Measurements from ENCODE around the gene EDAR.

EDAR gene

DNA sequence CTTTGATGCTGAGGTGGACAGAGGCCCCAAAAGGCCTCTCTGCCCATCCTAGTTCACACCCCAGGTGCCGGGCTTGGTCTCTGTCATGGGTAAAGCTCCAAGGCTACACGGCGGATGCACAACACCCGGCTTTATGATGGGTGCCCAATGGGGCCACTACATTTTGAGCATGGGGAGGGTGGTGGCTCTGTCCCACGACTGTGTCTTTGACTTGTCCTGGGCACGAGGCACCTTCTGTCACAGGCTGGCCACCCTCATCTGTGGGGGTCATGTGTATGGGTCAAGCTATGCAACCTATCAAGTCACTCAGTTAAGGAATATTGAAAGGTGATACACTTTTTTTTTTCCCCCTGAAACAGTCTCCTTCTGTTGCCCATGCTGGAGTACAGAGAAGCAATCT, 63.7 kb downstream of the EDAR start:
- CTCF ChIA-PET: no interaction called here
- no peaks in the 10 kb centered on the region for H3K9me3 ChIP-seq (ENCODE audit: control extremely low read depth in 1 of 5, control insufficient read depth in 4 of 5, insufficient read depth in 2 of 5, low read depth in 1 of 5, low read length in 4 of 5)
- no peak for DNase-seq
- no peak overlapping the region for H3K4me3 ChIP-seq (ENCODE audit: control insufficient read depth in 1 of 7, extremely low read depth in 1 of 7, insufficient read depth in 4 of 7, low read depth in 2 of 7, low read length in 6 of 7)
- H3K27me3 ChIP-seq (replicated peaks in 2 of 5; ENCODE audit: control insufficient read depth in 4 of 5, insufficient read depth in 5 of 5, low read length in 4 of 5): peaks cover 0 to 3% (median 0%) of the 10 kb centered on the region in 5 experiments
- H3K36me3 ChIP-seq (ENCODE audit: control insufficient read depth in 4 of 4, insufficient read depth in 4 of 4, low read length in 3 of 4): no peaks in the 10 kb centered on the region
- no peaks in the 10 kb centered on the region for H3K4me1 ChIP-seq (ENCODE audit: control extremely low read depth in 1 of 4, control insufficient read depth in 4 of 4, insufficient read depth in 4 of 4, low read length in 3 of 4)
- WGBS (ENCODE audit: insufficient coverage): 94% methylated on average over 6 of the region's 6 CpGs
- POLR2A ChIA-PET: no interaction called here
- no peak overlapping the region for H3K27ac ChIP-seq (ENCODE audit: insufficient read depth in 1 of 2, low read depth in 1 of 2, low read length in 2 of 2, poor library complexity in 1 of 2, severe bottlenecking in 2 of 2)

- ChIA-PET CTCF (no interaction called here), POLR2A (no interaction called here)
- no peaks in the 10 kb centered on the region for H3K36me3 ChIP-seq (ENCODE audit: control insufficient read depth in 4 of 4, insufficient read depth in 4 of 4, low read length in 3 of 4)
- H3K9me3 ChIP-seq (ENCODE audit: control extremely low read depth in 1 of 5, control insufficient read depth in 4 of 5, insufficient read depth in 2 of 5, low read depth in 1 of 5, low read length in 4 of 5): no peaks in the 10 kb centered on the region
- no peak for DNase-seq
- 93% methylated on average over 14 of the region's 14 CpGs for WGBS (ENCODE audit: insufficient coverage)
- no peak overlapping the region for H3K27ac ChIP-seq (ENCODE audit: insufficient read depth in 1 of 2, low read depth in 1 of 2, low read length in 2 of 2, poor library complexity in 1 of 2, severe bottlenecking in 2 of 2)
- H3K27me3 ChIP-seq (replicated peaks in 2 of 5; ENCODE audit: control insufficient read depth in 4 of 5, insufficient read depth in 5 of 5, low read length in 4 of 5): peaks cover 0 to 3% (median 0%) of the 10 kb centered on the region in 5 experiments
- H3K4me3 ChIP-seq (ENCODE audit: control insufficient read depth in 1 of 7, extremely low read depth in 1 of 7, insufficient read depth in 4 of 7, low read depth in 2 of 7, low read length in 6 of 7): no peak overlapping the region
- H3K4me1 ChIP-seq (ENCODE audit: control extremely low read depth in 1 of 4, control insufficient read depth in 4 of 4, insufficient read depth in 4 of 4, low read length in 3 of 4): no peaks in the 10 kb centered on the region
Observed at GRCh38 chr2:108924580-108925251, 64.3 kb downstream of the EDAR start.

DNA sequence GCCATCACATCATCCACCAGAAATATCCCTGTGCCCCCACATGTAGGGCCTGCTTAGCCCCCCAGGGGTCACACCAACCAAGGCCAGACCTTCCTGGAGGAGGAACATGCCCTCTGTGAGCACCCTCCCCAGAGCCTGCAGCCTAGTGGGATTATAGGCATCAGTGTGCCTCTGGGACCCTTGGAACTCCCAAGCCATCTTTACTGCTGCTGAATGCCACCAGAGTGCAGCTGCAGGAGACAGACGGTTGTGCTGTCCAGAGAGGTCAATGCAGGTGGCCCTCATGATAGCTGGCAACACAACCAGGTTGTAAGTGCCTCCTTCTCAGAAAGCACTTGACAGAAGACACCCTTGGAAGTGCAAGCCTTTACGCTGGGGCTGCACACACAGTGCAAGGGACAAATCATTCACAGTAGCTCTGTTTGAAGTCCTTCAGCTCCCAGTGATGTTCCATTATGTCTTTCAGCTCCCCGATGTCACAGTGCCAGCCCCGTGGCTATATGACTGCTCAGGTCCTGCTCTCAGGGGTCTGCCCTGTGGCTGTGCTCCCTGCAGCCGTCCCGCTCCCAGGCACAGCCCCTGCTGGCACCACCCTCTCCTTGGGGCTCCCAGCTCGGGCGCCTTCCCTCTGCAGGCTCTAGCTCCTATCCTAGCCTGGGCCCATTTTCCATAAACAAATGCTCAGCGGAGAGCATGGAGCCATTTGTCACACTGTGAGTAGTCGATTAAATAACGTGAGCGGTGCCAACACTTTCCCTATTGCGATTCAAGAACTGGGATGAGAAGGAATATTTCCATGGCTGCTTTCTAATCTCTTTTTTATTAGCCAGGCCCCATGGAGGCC, 65.1 kb downstream of the EDAR start:
- Histone ChIP-seq H3K9me3 (ENCODE audit: control extremely low read depth in 1 of 5, control insufficient read depth in 4 of 5, insufficient read depth in 2 of 5, low read depth in 1 of 5, low read length in 4 of 5) (no peaks in the 10 kb centered on the region), H3K27me3 (replicated peaks in 2 of 5; ENCODE audit: control insufficient read depth in 4 of 5, insufficient read depth in 5 of 5, low read length in 4 of 5) (peaks cover 0 to 3% (median 0%) of the 10 kb centered on the region in 5 experiments), H3K36me3 (ENCODE audit: control insufficient read depth in 4 of 4, insufficient read depth in 4 of 4, low read length in 3 of 4) (no peaks in the 10 kb centered on the region), H3K4me3 (ENCODE audit: control insufficient read depth in 1 of 7, extremely low read depth in 1 of 7, insufficient read depth in 4 of 7, low read depth in 2 of 7, low read length in 6 of 7) (no peak overlapping the region), H3K4me1 (ENCODE audit: control extremely low read depth in 1 of 4, control insufficient read depth in 4 of 4, insufficient read depth in 4 of 4, low read length in 3 of 4) (no peaks in the 10 kb centered on the region), H3K27ac (ENCODE audit: insufficient read depth in 1 of 2, low read depth in 1 of 2, low read length in 2 of 2, poor library complexity in 1 of 2, severe bottlenecking in 2 of 2) (no peak overlapping the region)
- 96% methylated on average over 11 of the region's 13 CpGs for WGBS (ENCODE audit: insufficient coverage)
- no peak for DNase-seq
- ChIA-PET POLR2A (no interaction called here), CTCF (interaction anchor here (0.6 kb wide), 2 partner anchors 11 to 698 kb away, joined by 3 to 6 read pairs; no protein-coding TSS in a partner anchor)

- Histone ChIP-seq H3K4me1 (ENCODE audit: control extremely low read depth in 1 of 4, control insufficient read depth in 4 of 4, insufficient read depth in 4 of 4, low read length in 3 of 4) (no peaks in the 10 kb centered on the region), H3K9me3 (ENCODE audit: control extremely low read depth in 1 of 5, control insufficient read depth in 4 of 5, insufficient read depth in 2 of 5, low read depth in 1 of 5, low read length in 4 of 5) (no peaks in the 10 kb centered on the region), H3K36me3 (ENCODE audit: control insufficient read depth in 4 of 4, insufficient read depth in 4 of 4, low read length in 3 of 4) (no peaks in the 10 kb centered on the region), H3K27ac (ENCODE audit: insufficient read depth in 1 of 2, low read depth in 1 of 2, low read length in 2 of 2, poor library complexity in 1 of 2, severe bottlenecking in 2 of 2) (no peak overlapping the region), H3K27me3 (replicated peaks in 2 of 5; ENCODE audit: control insufficient read depth in 4 of 5, insufficient read depth in 5 of 5, low read length in 4 of 5) (peaks cover 0 to 3% (median 0%) of the 10 kb centered on the region in 5 experiments), H3K4me3 (ENCODE audit: control insufficient read depth in 1 of 7, extremely low read depth in 1 of 7, insufficient read depth in 4 of 7, low read depth in 2 of 7, low read length in 6 of 7) (no peak overlapping the region)
- CTCF ChIA-PET: interaction anchor here (0.6 kb wide), 2 partner anchors 11 to 697 kb away, joined by 3 to 6 read pairs; no protein-coding TSS in a partner anchor
- no peak for DNase-seq
- POLR2A ChIA-PET: no interaction called here
- WGBS (ENCODE audit: insufficient coverage): 95% methylated on average over 9 of the region's 12 CpGs
Observed at GRCh38 chr2:108923019-108923700, 65.9 kb downstream of the EDAR start.

GRCh38 chr2:108922141-108922915, 66.7 kb downstream of the EDAR start:
- no peak overlapping the region for H3K4me3 ChIP-seq (ENCODE audit: control insufficient read depth in 1 of 7, extremely low read depth in 1 of 7, insufficient read depth in 4 of 7, low read depth in 2 of 7, low read length in 6 of 7)
- no peaks in the 10 kb centered on the region for H3K4me1 ChIP-seq (ENCODE audit: control extremely low read depth in 1 of 4, control insufficient read depth in 4 of 4, insufficient read depth in 4 of 4, low read length in 3 of 4)
- no peaks in the 10 kb centered on the region for H3K9me3 ChIP-seq (ENCODE audit: control extremely low read depth in 1 of 5, control insufficient read depth in 4 of 5, insufficient read depth in 2 of 5, low read depth in 1 of 5, low read length in 4 of 5)
- CTCF ChIA-PET: no interaction called here
- no peaks in the 10 kb centered on the region for H3K36me3 ChIP-seq (ENCODE audit: control insufficient read depth in 4 of 4, insufficient read depth in 4 of 4, low read length in 3 of 4)
- DNase-seq: no peak
- POLR2A ChIA-PET: no interaction called here
- no peak overlapping the region for H3K27ac ChIP-seq (ENCODE audit: insufficient read depth in 1 of 2, low read depth in 1 of 2, low read length in 2 of 2, poor library complexity in 1 of 2, severe bottlenecking in 2 of 2)
- H3K27me3 ChIP-seq (replicated peaks in 2 of 5; ENCODE audit: control insufficient read depth in 4 of 5, insufficient read depth in 5 of 5, low read length in 4 of 5): peaks cover 0 to 3% (median 0%) of the 10 kb centered on the region in 5 experiments
- WGBS (ENCODE audit: insufficient coverage): 94% methylated on average over 6 of the region's 11 CpGs

- Histone ChIP-seq H3K9me3 (ENCODE audit: control extremely low read depth in 1 of 5, control insufficient read depth in 4 of 5, insufficient read depth in 2 of 5, low read depth in 1 of 5, low read length in 4 of 5) (no peaks in the 10 kb centered on the region), H3K27ac (ENCODE audit: insufficient read depth in 1 of 2, low read depth in 1 of 2, low read length in 2 of 2, poor library complexity in 1 of 2, severe bottlenecking in 2 of 2) (no peak overlapping the region), H3K4me1 (ENCODE audit: control extremely low read depth in 1 of 4, control insufficient read depth in 4 of 4, insufficient read depth in 4 of 4, low read length in 3 of 4) (peaks cover 0 to 3% (median 1%) of the 10 kb centered on the region in 4 experiments), H3K4me3 (ENCODE audit: control insufficient read depth in 1 of 7, extremely low read depth in 1 of 7, insufficient read depth in 4 of 7, low read depth in 2 of 7, low read length in 6 of 7) (no peak overlapping the region), H3K36me3 (ENCODE audit: control insufficient read depth in 4 of 4, insufficient read depth in 4 of 4, low read length in 3 of 4) (no peaks in the 10 kb centered on the region), H3K27me3 (replicated peaks in 2 of 5; ENCODE audit: control insufficient read depth in 4 of 5, insufficient read depth in 5 of 5, low read length in 4 of 5) (peaks cover 0 to 3% (median 0%) of the 10 kb centered on the region in 5 experiments)
- POLR2A ChIA-PET: no interaction called here
- CTCF ChIA-PET: no interaction called here
- whole genome bisulfite sequencing (ENCODE audit: insufficient coverage): 90% methylated on average over 13 of the region's 16 CpGs
- no peak for DNase-seq
Observed at GRCh38 chr2:108921096-108922030, 67.7 kb downstream of the EDAR start.

All from common myeloid progenitor, CD34-positive (primary cell).